Measurements from ENCODE around the gene ST8SIA4. TPM values are rescaled to one million over a fixed set of nuclear protein-coding genes. Genes with fewer than 3 reads are reported as not detected.

ST8SIA4 gene
- total RNA-seq, 1 experiment from 2014 or later, result not detected

GRCh38 chr5:100775533-100775855 is 127.6 kb downstream of the ST8SIA4 start:
- H3K27ac ChIP-seq (ENCODE audit: insufficient read length, low read depth, low read length), result no peak overlapping the region
- no peak overlapping the region for H4K5ac ChIP-seq (ENCODE audit: insufficient read length, low read depth, low read length)
- DNase-seq, result no peak
- no peak overlapping the region for H3K27ac Mint-ChIP-seq
- H2BK15ac ChIP-seq (ENCODE audit: low read depth, low read length), result no peak overlapping the region
- peaks cover 5 to 9% of the 10 kb centered on the region in 2 experiments; a peak in 4 of 5 replicates for H3K9me3 Mint-ChIP-seq
- H3K79me1 ChIP-seq (ENCODE audit: insufficient read depth, low read depth, low read length, poor library complexity, severe bottlenecking), result no peaks in the 10 kb centered on the region
- no peak overlapping the region for H3K14ac ChIP-seq (ENCODE audit: insufficient read depth, low read length)
- no peak overlapping the region for H3K4me2 ChIP-seq (ENCODE audit: insufficient read depth, insufficient read length, low read length)
- H3K9ac ChIP-seq (ENCODE audit: extremely low read depth, insufficient read length, low read length), result no peak overlapping the region
- no peaks in the 10 kb centered on the region for H4K20me1 ChIP-seq (ENCODE audit: control insufficient read depth, insufficient read depth, insufficient read length)
- H3K4ac ChIP-seq (ENCODE audit: low read depth, low read length), result no peak overlapping the region
- H3K18ac ChIP-seq (ENCODE audit: insufficient read length, low read depth, low read length), result no peak overlapping the region
- H2BK120ac ChIP-seq (ENCODE audit: low read depth, low read length, poor library complexity, severe bottlenecking), result no peak overlapping the region
- no peak overlapping the region for H2BK12ac ChIP-seq (ENCODE audit: insufficient read length, low read depth, low read length)
- H3K23ac ChIP-seq (ENCODE audit: insufficient read length, low read depth, low read length), result no peak overlapping the region
- no peak overlapping the region for H2AK5ac ChIP-seq (ENCODE audit: insufficient read length, low read length)
- no peaks in the 10 kb centered on the region for H3K79me2 ChIP-seq (ENCODE audit: insufficient read depth, low read length)
- no peaks in the 10 kb centered on the region for H3K27me3 ChIP-seq (ENCODE audit: insufficient read depth, low read length)
- H3K27me3 Mint-ChIP-seq (ENCODE audit: low read depth), result no peaks in the 10 kb centered on the region; the same call in 1 of the 2 replicates
- H3K23me2 ChIP-seq (ENCODE audit: insufficient read length, low read depth, low read length, poor library complexity, severe bottlenecking), result no peaks in the 10 kb centered on the region
- H2BK20ac ChIP-seq (ENCODE audit: low read depth, low read length, poor library complexity, severe bottlenecking), result no peak overlapping the region
- no peak overlapping the region for H3K4me3 Mint-ChIP-seq
- no peak overlapping the region for H3T11ph ChIP-seq (ENCODE audit: low read length)
- no CpG with 5 or more reads among the region's 5 CpGs for WGBS (ENCODE audit: extremely low coverage, insufficient read length, low lambda C conversion rate)
- no peak overlapping the region for H4K8ac ChIP-seq (replicated peaks; ENCODE audit: insufficient read length, low read depth, low read length)
- no peaks in the 10 kb centered on the region for H3K4me1 ChIP-seq (ENCODE audit: insufficient read depth, low read length)
- no peak overlapping the region for H4K91ac ChIP-seq (ENCODE audit: insufficient read length, low read depth, low read length)
- H3K36me3 Mint-ChIP-seq (ENCODE audit: insufficient read depth in 1 of 3, low read depth in 3 of 3), result peaks cover 0 to 7% (median 0%) of the 10 kb centered on the region in 3 experiments; a peak in 3 of 7 replicates
- H3K9me3 ChIP-seq (ENCODE audit: control insufficient read depth, low read depth, low read length), result no peaks in the 10 kb centered on the region
- no peak overlapping the region for H2BK5ac ChIP-seq (ENCODE audit: insufficient read length, low read length)
- H3K4me1 Mint-ChIP-seq, result peaks cover 24 to 38% of the 10 kb centered on the region in 2 experiments
- no peak overlapping the region for H3K56ac ChIP-seq (ENCODE audit: insufficient read length, low read depth, low read length)
- H2AFZ ChIP-seq (ENCODE audit: low read length), result no peak overlapping the region
- no peak for TF ChIP-seq CTCF (conservative IDR thresholded peaks at IDR 0.05)
